H1 (cell line): Measurements from ENCODE around the gene SURF1. TPM values are rescaled to one million over a fixed set of nuclear protein-coding genes. Genes with fewer than 3 reads are reported as not detected.

Source experiments
- CTCF ChIA-PET: fragments of 300-600 bp; sonication (Branson Sonifier 250); formaldehyde crosslinking; loops from one replicate; lab custom pipeline; 2021; ENCODE audit not compliant: partially characterized antibody; lab: Charles Lee
- POLR2A ChIA-PET: fragments of 300-600 bp; sonication (Branson Sonifier 250); formaldehyde crosslinking; loops from one replicate; lab custom pipeline; 2021; ENCODE audit warnings: inconsistent platforms; ENCODE audit not compliant: partially characterized antibody; lab: Charles Lee
- DNase-seq, 2 experiments: peaks; one replicate each; pipeline versions ENCODE4 v3.0.0 to v3.0.0-alpha.2; 2010 to 2022; ENCODE audit warnings: low spot score in 2 of 2, low read depth in 1 of 2, mixed read lengths in 1 of 2
- FAIRE-seq: peaks from 2 replicates; lab custom pipeline; 2011; peaks lifted over from hg19 to GRCh38; lab: Jason Lieb, UNC
- H2AFZ ChIP-seq: 2 replicates; pipeline ENCODE4 v1.8.1; 2012; ENCODE audit warnings: low read length, inconsistent platforms
- H2AK5ac ChIP-seq: 2 replicates; pipeline ENCODE4 v1.6.1; 2013; ENCODE audit warnings: low read depth, low read length
- H2BK120ac ChIP-seq: replicated peaks from 2 replicates; pipeline ENCODE3; 2013; ENCODE audit warnings: low read depth, low read length, inconsistent platforms
- H2BK12ac ChIP-seq: 2 replicates; pipeline ENCODE4 v1.6.1; 2013; ENCODE audit warnings: low read depth, low read length
- H2BK15ac ChIP-seq: 2 replicates; pipeline ENCODE4 v1.6.1; 2013; ENCODE audit warnings: low read length
- H2BK20ac ChIP-seq: 2 replicates; pipeline ENCODE4 v1.6.1; 2013; ENCODE audit warnings: low read length
- H2BK5ac ChIP-seq: 2 replicates; pipeline ENCODE4 v1.6.1; 2013; ENCODE audit warnings: low read depth, low read length
- H3K14ac ChIP-seq: 2 replicates; pipeline ENCODE4 v1.6.1; 2013; ENCODE audit warnings: inconsistent platforms; ENCODE audit not compliant: insufficient read length
- H3K18ac ChIP-seq: 2 replicates; pipeline ENCODE4 v1.6.1; 2013; ENCODE audit warnings: low read length; ENCODE audit errors: extremely low read depth
- H3K23ac ChIP-seq: 2 replicates; pipeline ENCODE4 v1.6.1; 2013; ENCODE audit warnings: inconsistent platforms; ENCODE audit not compliant: insufficient read length
- H3K23me2 ChIP-seq: 2 replicates; pipeline ENCODE4 v1.6.1; 2013; ENCODE audit warnings: low read depth, low read length
- H3K27ac ChIP-seq: 2 replicates; pipeline ENCODE4 v1.6.1; 2011; ENCODE audit warnings: low read depth, low read length, inconsistent platforms
- H3K27me3 ChIP-seq, 4 experiments: replicated peaks in 1 of 4; 1 replicate in 1 of 4; 2 replicates in 3 of 4; pipeline versions ENCODE4 v1.6.1 to v1.8.1; 2011 to 2013; ENCODE audit warnings: low read length in 3 of 4, mild to moderate bottlenecking in 3 of 4, inconsistent platforms in 2 of 4, mixed read lengths in 2 of 4, moderate library complexity in 1 of 4; ENCODE audit not compliant: control insufficient read depth in 3 of 4, insufficient read depth in 3 of 4; ENCODE audit errors: extremely low read depth in 1 of 4
- H3K36me3 ChIP-seq, 4 experiments: 2 replicates each; pipeline versions ENCODE4 v1.6.1 to v1.8.1; 2011 to 2013; ENCODE audit warnings: mild to moderate bottlenecking in 4 of 4, low read length in 3 of 4, moderate library complexity in 2 of 4, control low read depth in 1 of 4, inconsistent platforms in 1 of 4; ENCODE audit not compliant: insufficient read depth in 4 of 4, control insufficient read depth in 2 of 4
- H3K4ac ChIP-seq: replicated peaks from 2 replicates; pipeline ENCODE3; 2013; ENCODE audit warnings: low read length, low read depth, mixed read lengths, inconsistent platforms; ENCODE audit not compliant: insufficient read length
- H3K4me1 ChIP-seq, 4 experiments: replicated peaks in 1 of 4; 1 replicate in 1 of 4; 2 replicates in 3 of 4; pipeline versions ENCODE4 v1.6.1 to v1.8.1; 2011 to 2013; ENCODE audit warnings: low read length in 3 of 4, inconsistent platforms in 2 of 4, mixed read lengths in 1 of 4; ENCODE audit not compliant: insufficient read depth in 4 of 4, control insufficient read depth in 3 of 4
- H3K4me2 ChIP-seq, 2 experiments: 2 replicates each; pipeline versions ENCODE4 v1.6.1 to v1.8.1; 2011 to 2013; ENCODE audit warnings: low read depth in 2 of 2, low read length in 2 of 2, control low read depth in 1 of 2, inconsistent platforms in 1 of 2, mild to moderate bottlenecking in 1 of 2; ENCODE audit not compliant: insufficient read depth in 1 of 2
- H3K4me3 ChIP-seq, 4 experiments: fragments of 200-600, 300-600 bp in 1 of 4; sonication (generic), shearing (Covaris generic), sonication (Bioruptor Twin) in 1 of 4; 2 replicates each; pipeline versions ENCODE4 v1.5.1 to v1.8.1; 2011 to 2016; ENCODE audit warnings: low read length in 4 of 4, low read depth in 3 of 4, control low read depth in 2 of 4, inconsistent platforms in 2 of 4, mild to moderate bottlenecking in 2 of 4, mixed read lengths in 1 of 4, moderate library complexity in 1 of 4; ENCODE audit not compliant: insufficient read depth in 2 of 4; ENCODE audit errors: extremely low read depth in 1 of 4
- H3K56ac ChIP-seq: replicated peaks from 2 replicates; pipeline ENCODE3; 2013; ENCODE audit warnings: low read depth, mild to moderate bottlenecking, mixed read lengths, low read length, inconsistent platforms; ENCODE audit not compliant: insufficient read length
- H3K79me1 ChIP-seq: 2 replicates; pipeline ENCODE4 v1.6.1; 2013; ENCODE audit warnings: low read depth, low read length, control low read depth
- H3K79me2 ChIP-seq, 2 experiments: 2 replicates each; pipeline versions ENCODE4 v1.6.1 to v1.8.1; 2012 to 2013; ENCODE audit warnings: low read length in 2 of 2, mild to moderate bottlenecking in 2 of 2, inconsistent platforms in 1 of 2; ENCODE audit not compliant: insufficient read depth in 2 of 2, control insufficient read depth in 1 of 2
- H3K9ac ChIP-seq, 4 experiments: replicated peaks in 1 of 4; 1 replicate in 1 of 4; 2 replicates in 3 of 4; pipeline versions ENCODE4 v1.6.1 to v1.8.1; 2011 to 2013; ENCODE audit warnings: low read depth in 3 of 4, low read length in 3 of 4, control low read depth in 2 of 4, mild to moderate bottlenecking in 2 of 4, moderate library complexity in 2 of 4, inconsistent platforms in 1 of 4; ENCODE audit errors: extremely low read depth in 1 of 4
- H3K9me3 ChIP-seq, 2 experiments: 2 replicates each; pipeline versions ENCODE4 v1.6.1 to v1.8.1; 2012 to 2013; ENCODE audit warnings: mild to moderate bottlenecking in 2 of 2, moderate library complexity in 2 of 2, control low read depth in 1 of 2, inconsistent platforms in 1 of 2, low read depth in 1 of 2, low read length in 1 of 2, mixed read lengths in 1 of 2; ENCODE audit not compliant: insufficient read depth in 2 of 2
- H4K20me1 ChIP-seq, 2 experiments: replicated peaks in 1 of 2; 2 replicates each; pipeline versions ENCODE3 to v1.8.1; 2011 to 2013; ENCODE audit warnings: inconsistent platforms in 2 of 2, low read length in 2 of 2, mild to moderate bottlenecking in 1 of 2; ENCODE audit not compliant: insufficient read depth in 2 of 2, control insufficient read depth in 1 of 2
- H4K5ac ChIP-seq: 2 replicates; pipeline ENCODE4 v1.6.1; 2013; ENCODE audit warnings: low read length, low read depth, mixed read lengths, inconsistent platforms; ENCODE audit not compliant: insufficient read length
- H4K8ac ChIP-seq: 2 replicates; pipeline ENCODE4 v1.8.0; 2013; ENCODE audit warnings: mild to moderate bottlenecking, moderate library complexity, low read length, inconsistent platforms; ENCODE audit not compliant: insufficient read depth; ENCODE audit errors: extremely low read depth
- H4K91ac ChIP-seq: replicated peaks from 2 replicates; pipeline ENCODE3; 2013; ENCODE audit warnings: low read length, mixed read lengths, inconsistent platforms; ENCODE audit not compliant: insufficient read length
- CTBP2 ChIP-seq: IDR thresholded peaks from 2 replicates; pipeline ENCODE4 v1.7.0; 2011; ENCODE audit warnings: borderline replicate concordance, mild to moderate bottlenecking, moderate library complexity, mixed read lengths, low read length; ENCODE audit not compliant: insufficient read depth, insufficient read length
- GABPA ChIP-seq: IDR thresholded peaks from 2 replicates; pipeline ENCODE4 v1.6.1; 2011; ENCODE audit warnings: mild to moderate bottlenecking, low read length, moderate library complexity, borderline replicate concordance; ENCODE audit not compliant: insufficient read depth
- TAF7 ChIP-seq: optimal IDR thresholded peaks from 2 replicates; pipeline ENCODE3; 2011; ENCODE audit warnings: low read depth, mild to moderate bottlenecking, inconsistent platforms, low read length, moderate library complexity, borderline replicate concordance
- WGBS, 2 experiments: shearing (Covaris generic) in 1 of 2; methylation state at CpG; one replicate each; pipeline versions ENCODE4 v1.1.6 to v1.1.7; 2013 to 2015; ENCODE audit warnings: low lambda C conversion rate in 2 of 2, mixed read lengths in 2 of 2, inconsistent platforms in 1 of 2, low coverage in 1 of 2, missing lambda C conversion rate in 1 of 2; ENCODE audit not compliant: insufficient replicate concordance in 2 of 2, insufficient coverage in 1 of 2, insufficient read length in 1 of 2; ENCODE audit errors: extremely low coverage in 1 of 2, missing lambda C conversion rate in 1 of 2; 5-methylcytosine and 5-hydroxymethylcytosine counted together
- polyA plus RNA-seq, 7 experiments: library from polyadenylated mRNA; depleted of rRNA in 3 of 7; stranded (reverse) in 5 of 7; unstranded in 2 of 7; fragments of >200 nt in 5 of 7; fragments of 200-250 nt in 2 of 7; gene quantifications; 1 replicate in 5 of 7; 2 replicates in 1 of 7; 4 replicates in 1 of 7; pipeline versions ENCODE4 v1.2.1 to v1.2.3, GENCODE V29; 2011 to 2013; ENCODE audit warnings: missing spikeins in 2 of 7, mixed read lengths in 2 of 7
- total RNA-seq: library from RNA; stranded (reverse); fragmentation: NEBNext Ultra II Directional; extraction: Animal tissue kit (Norgen Biotek cat#: 25700); gene quantifications from 2 replicates; pipeline ENCODE4 v1.2.1, GENCODE V29; 2021

The SURF1 gene
- total and polyA plus RNA-seq, 2 of the 8 experiments (the other 6 are each of a cell fraction or from before 2014, with no cell fraction given) = 43.1 to 44.7 TPM

DNA sequence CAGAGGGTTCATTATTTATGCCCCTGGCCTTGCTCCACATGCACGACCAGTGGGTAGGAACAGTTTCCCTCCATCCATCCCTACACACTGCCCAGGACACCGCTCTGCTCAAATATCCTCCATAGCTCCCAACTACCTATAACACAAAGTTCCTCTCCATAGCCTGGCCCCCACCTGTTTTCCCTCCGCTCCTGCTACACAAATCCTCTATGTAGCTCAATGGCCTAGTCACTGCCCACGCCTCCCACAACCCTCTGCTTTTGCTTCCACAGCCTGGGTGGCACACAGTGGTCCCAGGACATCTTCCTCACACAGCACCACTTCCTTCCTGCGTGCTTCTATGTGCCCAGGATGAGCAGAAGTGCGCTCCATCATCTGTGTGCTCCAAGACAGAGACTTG is 41.1 kb upstream of the SURF1 start:
- H3K27ac ChIP-seq = no peak overlapping the region
- no peak overlapping the region for H3K4me3 ChIP-seq
- H3K4ac ChIP-seq = no peak overlapping the region
- no peaks in the 10 kb centered on the region for H3K79me1 ChIP-seq
- no peak overlapping the region; a peak in 1 of 4 replicates for H3K4me2 ChIP-seq
- H2BK15ac ChIP-seq = no peak overlapping the region
- ChIA-PET POLR2A (interaction anchor here (1.1 to 2.5 kb wide), 6 partner anchors 8 to 205 kb away, joined by 3 to 13 read pairs (median 6); partner anchors contain the start of genes REXO4 and SURF1), CTCF (interaction anchor here (0.7 to 5.7 kb wide), 18 partner anchors 9 to 179 kb away, joined by 3 to 52 read pairs (median 5); partner anchors contain the start of genes ADAMTS13 and STKLD1)
- no peaks in the 10 kb centered on the region for H3K79me2 ChIP-seq
- no peak overlapping the region for H3K56ac ChIP-seq
- no peaks in the 10 kb centered on the region for H3K4me1 ChIP-seq
- DNase-seq = no peak
- peaks cover 0 to 7% of the 10 kb centered on the region in 2 experiments for H4K20me1 ChIP-seq
- H2AFZ ChIP-seq = no peak overlapping the region
- no peak overlapping the region for H4K91ac ChIP-seq
- no peak overlapping the region for H2AK5ac ChIP-seq
- H3K27me3 ChIP-seq = no peaks in the 10 kb centered on the region; a peak in 3 of 7 replicates
- H2BK20ac ChIP-seq = no peak overlapping the region
- H2BK5ac ChIP-seq = no peak overlapping the region
- H3K36me3 ChIP-seq = no peaks in the 10 kb centered on the region
- no peak overlapping the region for H3K9ac ChIP-seq
- 88% methylated on average over 6 of the region's 6 CpGs; no CpG with 5 or more reads in 1 of the 2 experiments for WGBS, 2 experiments
- H3K23ac ChIP-seq = no peak overlapping the region
- no peak overlapping the region for H4K8ac ChIP-seq
- no peak overlapping the region for H3K18ac ChIP-seq
- H3K14ac ChIP-seq = no peak overlapping the region
- TF ChIP-seq GABPA = no peak
- TF ChIP-seq CTBP2 = no peak
- TF ChIP-seq TAF7 = no peak
- no peak overlapping the region for H2BK120ac ChIP-seq
- no peaks in the 10 kb centered on the region for H3K9me3 ChIP-seq
- H2BK12ac ChIP-seq = 0 out of 2 replicates have a peak overlapping the region, but pooled peaks have one; percentile 1
- FAIRE-seq = no peak
- H3K23me2 ChIP-seq = peaks cover 12% of the 10 kb centered on the region; the same call in 1 of the 2 replicates
- no peak overlapping the region for H4K5ac ChIP-seq
